AG04449 (cell line): ENCODE results near the gene WNT11.

Experiments
- CTCF ChIA-PET: fragments of 350-600 bp; formaldehyde crosslinking; extraction: SDS; loops from one replicate; lab custom pipeline; 2021; ENCODE audit warnings: antibody characterized with exemption; lab: Yijun Ruan, JAX
- POLR2A ChIA-PET: fragments of 400-600, 350-600 bp; formaldehyde crosslinking; extraction: SDS; loops from one replicate; lab custom pipeline; 2020; ENCODE audit warnings: antibody characterized with exemption, inconsistent platforms; lab: Yijun Ruan, JAX
- DNase-seq: peaks from one replicate; pipeline ENCODE4 v3.0.0-alpha.2; 2010; ENCODE audit warnings: low read depth, low spot score
- H3K4me3 ChIP-seq: 2 replicates; pipeline ENCODE4 v1.5.1; 2011; ENCODE audit warnings: low read depth, mild to moderate bottlenecking, control low read depth, low read length
- CTCF ChIP-seq: IDR thresholded peaks from one replicate; pipeline ENCODE4 v1.5.1; 2011; ENCODE audit warnings: mild to moderate bottlenecking, moderate library complexity, low read length, control low read depth, inconsistent platforms; ENCODE audit not compliant: insufficient read depth; ENCODE audit errors: missing control alignments

WNT11 gene

GRCh38 chr11:76141901-76142588 lies 64.3 kb downstream of the WNT11 start:
- no peak for TF ChIP-seq CTCF
- H3K4me3 ChIP-seq: no peak overlapping the region
- DNase-seq: no peak
- POLR2A ChIA-PET: no interaction called here
- CTCF ChIA-PET: interaction anchor here (1.1 to 6.3 kb wide), 4 partner anchors 11 to 244 kb away, joined by 3 to 55 read pairs (median 6); no protein-coding TSS in a partner anchor

- H3K4me3 ChIP-seq: no peak overlapping the region
- CTCF ChIA-PET: interaction anchor here (0.9 to 6.3 kb wide), 5 partner anchors 9 to 253 kb away, joined by 3 to 55 read pairs (median 5); no protein-coding TSS in a partner anchor
- TF ChIP-seq CTCF: no peak
- DNase-seq: no peak
- POLR2A ChIA-PET: no interaction called here
These were observed 65.3 kb downstream of the WNT11 start for GRCh38 chr11:76140912-76141574.

- TF ChIP-seq CTCF: no peak
- CTCF ChIA-PET: interaction anchor here (1.4 to 6.3 kb wide), 2 partner anchors 14 to 237 kb away, joined by 4 to 55 read pairs; no protein-coding TSS in a partner anchor
- no peak overlapping the region for H3K4me3 ChIP-seq
- POLR2A ChIA-PET: no interaction called here
- no peak for DNase-seq
These were observed 67.0 kb downstream of the WNT11 start for GRCh38 chr11:76139314-76139713.
